ENCODE results near the gene THAP12.

GRCh38 chr11:76408171-76408965, 27.4 kb upstream of the THAP12 start:
- no peak for TF ChIP-seq POLR2AphosphoS5 (IDR thresholded peaks at IDR 0.05; ENCODE audit: borderline replicate concordance, low read depth, low read length)
- TF ChIP-seq EZH2 (IDR thresholded peaks at IDR 0.05), result no peak

All from SK-N-MC (cell line).